LNCAP (cell line): Measurements from ENCODE around the gene EGR4.

ENCODE experiments used
- CTCF ChIP-seq: fragments of 450-650 bp; IDR thresholded peaks from 2 replicates; pipeline ENCODE4 v1.5.1; 2017; ENCODE audit warnings: mild to moderate bottlenecking

Gene EGR4

GRCh38 chr2:73265298-73266060, 27.9 kb downstream of the EGR4 start:
- TF ChIP-seq CTCF = no peak

- no peak for TF ChIP-seq CTCF
Measured at GRCh38 chr2:73264783-73265182, 28.6 kb downstream of the EGR4 start.

GRCh38 chr2:73264332-73264606, 29.1 kb downstream of the EGR4 start:
- no peak for TF ChIP-seq CTCF

GRCh38 chr2:73263540-73264331, 29.6 kb downstream of the EGR4 start:
- TF ChIP-seq CTCF = no peak

- TF ChIP-seq CTCF = no peak
Measured at GRCh38 chr2:73262108-73262651, 31.2 kb downstream of the EGR4 start.

- no peak for TF ChIP-seq CTCF
Measured at GRCh38 chr2:73260338-73260984, 32.9 kb downstream of the EGR4 start.

- TF ChIP-seq CTCF = no peak
Measured at GRCh38 chr2:73259704-73260337, 33.5 kb downstream of the EGR4 start.
